Measurements from ENCODE around the gene C20orf141.
"Not testable (repeated sequence)": the region's sequence is repeated elsewhere in the genome, so short reads cannot be mapped to it uniquely, and the experiment has no call there.

The C20orf141 gene, protein sequence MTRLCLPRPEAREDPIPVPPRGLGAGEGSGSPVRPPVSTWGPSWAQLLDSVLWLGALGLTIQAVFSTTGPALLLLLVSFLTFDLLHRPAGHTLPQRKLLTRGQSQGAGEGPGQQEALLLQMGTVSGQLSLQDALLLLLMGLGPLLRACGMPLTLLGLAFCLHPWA

DNA sequence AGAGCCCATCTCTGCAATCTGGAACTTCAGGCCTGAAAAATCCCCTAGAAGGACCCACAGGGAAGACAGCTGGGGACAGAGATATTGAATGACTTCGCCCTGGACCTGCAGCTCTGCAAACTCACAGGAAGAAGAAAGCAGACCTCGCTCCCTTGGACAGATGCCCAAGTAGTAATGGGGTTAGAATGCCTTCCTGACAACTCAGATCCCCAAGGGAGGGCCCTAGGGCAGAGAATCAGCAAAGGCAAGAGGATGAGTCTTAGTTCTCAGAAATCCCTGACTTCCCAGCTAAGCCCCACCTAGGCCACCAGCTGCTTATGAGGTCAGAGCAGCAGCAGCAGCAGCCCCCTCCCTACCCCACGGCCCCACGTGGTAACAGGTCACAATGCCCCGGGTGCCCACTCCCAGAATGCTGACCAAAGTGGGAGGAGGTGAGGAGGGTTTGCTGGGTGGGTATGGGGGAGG is at the start of gene C20orf141:
Gene C20orf141, plus strand, starts transcription at position 401 of the 465 bp plus-strand sequence. CDS start 198 bp downstream, outside the sequence.
- Histone ChIP-seq H4K20me1 (ENCODE audit: insufficient read depth, low read length) (peaks cover 49% of the 10 kb centered on the region), H3K79me2 (ENCODE audit: insufficient read depth, low read length) (no peaks in the 10 kb centered on the region), H3K9me3 (ENCODE audit: insufficient read depth, low read length, severe bottlenecking) (peaks cover 4% of the 10 kb centered on the region), H3K27ac (ENCODE audit: low read length) (no peak within 1 kb of the TSS), H3K27me3 (ENCODE audit: insufficient read depth, low read length, poor library complexity) (peaks cover 25% of the 10 kb centered on the region), H3K9ac (ENCODE audit: low read depth, low read length) (no peak within 1 kb of the TSS), H3K4me3 (ENCODE audit: low read depth in 1 of 2, low read length in 2 of 2) (no peak within 1 kb of the TSS), H3K4me1 (ENCODE audit: insufficient read depth, low read length) (no peaks in the 10 kb centered on the region), H3K4me2 (ENCODE audit: insufficient read depth, low read length) (no peak within 1 kb of the TSS), H2AFZ (ENCODE audit: low read depth, low read length) (no peak within 1 kb of the TSS), H3K36me3 (ENCODE audit: insufficient read depth, low read length) (no peaks in the 10 kb centered on the region)
- DNase-seq (no peak), ATAC-seq (ENCODE audit: insufficient read depth, low read depth) (peak; percentile 40)
- TF ChIP-seq, protein P1, sequence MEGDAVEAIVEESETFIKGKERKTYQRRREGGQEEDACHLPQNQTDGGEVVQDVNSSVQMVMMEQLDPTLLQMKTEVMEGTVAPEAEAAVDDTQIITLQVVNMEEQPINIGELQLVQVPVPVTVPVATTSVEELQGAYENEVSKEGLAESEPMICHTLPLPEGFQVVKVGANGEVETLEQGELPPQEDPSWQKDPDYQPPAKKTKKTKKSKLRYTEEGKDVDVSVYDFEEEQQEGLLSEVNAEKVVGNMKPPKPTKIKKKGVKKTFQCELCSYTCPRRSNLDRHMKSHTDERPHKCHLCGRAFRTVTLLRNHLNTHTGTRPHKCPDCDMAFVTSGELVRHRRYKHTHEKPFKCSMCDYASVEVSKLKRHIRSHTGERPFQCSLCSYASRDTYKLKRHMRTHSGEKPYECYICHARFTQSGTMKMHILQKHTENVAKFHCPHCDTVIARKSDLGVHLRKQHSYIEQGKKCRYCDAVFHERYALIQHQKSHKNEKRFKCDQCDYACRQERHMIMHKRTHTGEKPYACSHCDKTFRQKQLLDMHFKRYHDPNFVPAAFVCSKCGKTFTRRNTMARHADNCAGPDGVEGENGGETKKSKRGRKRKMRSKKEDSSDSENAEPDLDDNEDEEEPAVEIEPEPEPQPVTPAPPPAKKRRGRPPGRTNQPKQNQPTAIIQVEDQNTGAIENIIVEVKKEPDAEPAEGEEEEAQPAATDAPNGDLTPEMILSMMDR (IDR thresholded peaks at IDR 0.05; ENCODE audit: borderline replicate concordance, extremely low read depth, low read length, poor library complexity, severe bottlenecking), result no peak
- TF ChIP-seq EZH2 (IDR thresholded peaks at IDR 0.05; ENCODE audit: borderline replicate concordance, low read depth, low read length, severe bottlenecking), result no peak

DNA sequence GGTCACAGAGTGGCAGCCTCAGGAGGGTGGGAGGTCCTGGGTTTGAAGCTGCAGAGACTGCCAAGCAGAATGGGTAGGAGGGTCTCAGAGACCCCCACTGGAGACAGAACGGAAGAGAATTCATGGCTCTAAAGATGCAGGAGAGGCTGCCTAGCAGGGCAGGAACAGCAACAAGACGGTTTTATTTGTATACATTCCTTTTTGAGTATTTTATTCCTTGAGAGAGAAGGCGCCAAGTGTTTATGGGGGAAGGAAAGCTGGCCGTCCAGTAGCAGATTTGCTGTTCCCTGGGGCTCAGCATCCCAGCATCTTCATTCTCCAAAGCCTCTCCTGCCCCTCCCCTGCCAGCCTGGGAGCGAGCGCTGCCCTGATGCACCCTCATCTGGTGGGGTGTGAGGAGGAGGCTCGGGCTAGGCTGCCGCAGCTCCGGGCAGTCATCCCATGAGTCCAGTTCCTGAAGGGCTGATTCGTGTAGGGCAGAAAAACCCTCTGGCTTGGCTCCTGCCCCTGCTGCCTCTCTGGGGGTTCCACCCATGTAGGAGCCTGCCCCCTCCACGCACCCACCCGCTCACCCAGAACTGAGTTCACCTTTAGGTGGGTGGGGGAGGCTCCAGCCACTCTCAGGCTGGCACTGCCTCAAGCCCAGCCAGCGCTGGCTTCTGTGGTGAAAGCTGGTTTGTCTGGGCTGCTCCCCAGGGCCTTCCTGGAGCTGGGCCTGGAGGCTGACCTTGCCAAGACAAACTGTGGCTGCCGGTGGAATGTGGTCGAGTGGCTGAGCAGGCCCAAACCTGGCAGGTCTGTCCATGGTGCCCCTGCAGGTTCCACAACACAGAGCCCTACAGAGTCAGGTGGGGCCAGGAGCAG is 46.8 kb upstream of the C20orf141 start:
- DNase-seq, result no peak
- H3K36me3 ChIP-seq (ENCODE audit: insufficient read depth, low read length), result no peaks in the 10 kb centered on the region
- H3K4me3 ChIP-seq (ENCODE audit: low read depth in 1 of 2, low read length in 2 of 2), result no peak overlapping the region
- H3K9me3 ChIP-seq (ENCODE audit: insufficient read depth, low read length, severe bottlenecking), result no peaks in the 10 kb centered on the region
- H3K4me1 ChIP-seq (ENCODE audit: insufficient read depth, low read length), result no peaks in the 10 kb centered on the region
- H2AFZ ChIP-seq (ENCODE audit: low read depth, low read length), result no peak overlapping the region
- no peak overlapping the region for H3K9ac ChIP-seq (ENCODE audit: low read depth, low read length)
- H3K27ac ChIP-seq (ENCODE audit: low read length), result no peak overlapping the region
- H3K27me3 ChIP-seq (ENCODE audit: insufficient read depth, low read length, poor library complexity), result peaks cover 35% of the 10 kb centered on the region
- H3K4me2 ChIP-seq (ENCODE audit: insufficient read depth, low read length), result no peak overlapping the region
- H3K79me2 ChIP-seq (ENCODE audit: insufficient read depth, low read length), result no peaks in the 10 kb centered on the region
- TF ChIP-seq, protein P1 (IDR thresholded peaks at IDR 0.05; ENCODE audit: borderline replicate concordance, extremely low read depth, low read length, poor library complexity, severe bottlenecking), result no peak
- TF ChIP-seq EZH2 (IDR thresholded peaks at IDR 0.05; ENCODE audit: borderline replicate concordance, low read depth, low read length, severe bottlenecking), result no peak
- no peak for ATAC-seq (ENCODE audit: insufficient read depth, low read depth)
- peaks cover 18% of the 10 kb centered on the region for H4K20me1 ChIP-seq (ENCODE audit: insufficient read depth, low read length)

DNA sequence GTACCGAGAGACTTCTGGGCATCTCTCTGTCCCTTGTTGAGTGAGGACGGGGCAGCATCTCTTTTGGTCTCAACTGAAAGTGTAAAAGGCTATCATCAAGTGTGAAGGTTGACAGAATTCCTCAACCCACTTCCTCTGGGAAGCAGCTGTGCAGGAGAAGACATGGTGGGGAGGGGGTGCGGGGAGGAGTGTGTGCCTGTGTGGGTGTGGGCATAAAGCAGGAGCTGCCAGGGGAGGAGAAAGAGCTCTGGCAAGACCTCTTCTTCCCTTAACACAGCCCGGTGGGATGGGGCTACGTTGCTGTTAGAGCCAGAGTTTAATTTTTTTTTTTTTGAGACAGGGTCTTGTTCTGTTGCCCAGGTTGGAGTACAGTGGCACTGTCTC is 46.2 kb upstream of the C20orf141 start:
- no peak overlapping the region for H2AFZ ChIP-seq (ENCODE audit: low read depth, low read length)

DNA sequence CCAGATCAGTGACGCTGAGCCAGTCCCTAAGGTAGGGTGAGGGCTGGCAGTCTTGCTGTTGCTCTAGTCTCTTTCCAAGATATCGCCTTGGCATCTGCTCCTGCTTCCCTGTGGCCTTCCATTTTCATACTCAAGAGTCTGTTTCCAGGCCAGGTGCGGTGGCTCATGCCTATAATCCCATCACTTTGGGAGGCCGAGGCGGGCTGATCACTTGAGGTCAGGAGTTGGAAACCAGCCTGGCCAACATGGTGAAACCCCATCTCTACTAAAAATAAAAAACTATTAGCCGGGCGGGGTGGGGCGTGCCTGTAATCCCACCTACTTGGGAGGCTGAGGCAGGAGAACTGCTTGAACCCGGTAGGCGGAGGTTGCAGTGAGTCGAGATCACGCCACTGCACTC is 44.7 kb upstream of the C20orf141 start:
- not testable (repeated sequence) for DNase-seq; H3K4me2 ChIP-seq (ENCODE audit: insufficient read depth, low read length); H2AFZ ChIP-seq (ENCODE audit: low read depth, low read length); H3K9me3 ChIP-seq (ENCODE audit: insufficient read depth, low read length, severe bottlenecking); H3K9ac ChIP-seq (ENCODE audit: low read depth, low read length); H3K36me3 ChIP-seq (ENCODE audit: insufficient read depth, low read length); H3K79me2 ChIP-seq (ENCODE audit: insufficient read depth, low read length); H3K4me1 ChIP-seq (ENCODE audit: insufficient read depth, low read length); H3K4me3 ChIP-seq (ENCODE audit: low read depth in 1 of 2, low read length in 2 of 2); ATAC-seq (ENCODE audit: insufficient read depth, low read depth); H3K27ac ChIP-seq (ENCODE audit: low read length)
- Histone ChIP-seq H4K20me1 (ENCODE audit: insufficient read depth, low read length) (peaks cover 18% of the 10 kb centered on the region), H3K27me3 (ENCODE audit: insufficient read depth, low read length, poor library complexity) (peaks cover 29% of the 10 kb centered on the region)

More for the DNA sequence above, 46.2 kb upstream of the C20orf141 start:
- no peak for TF ChIP-seq EZH2 (IDR thresholded peaks at IDR 0.05; ENCODE audit: borderline replicate concordance, low read depth, low read length, severe bottlenecking)
- TF ChIP-seq, protein P1 (IDR thresholded peaks at IDR 0.05; ENCODE audit: borderline replicate concordance, extremely low read depth, low read length, poor library complexity, severe bottlenecking), result no peak
- Histone ChIP-seq H3K36me3 (ENCODE audit: insufficient read depth, low read length) (no peaks in the 10 kb centered on the region), H3K79me2 (ENCODE audit: insufficient read depth, low read length) (no peaks in the 10 kb centered on the region), H4K20me1 (ENCODE audit: insufficient read depth, low read length) (peaks cover 18% of the 10 kb centered on the region), H3K9ac (ENCODE audit: low read depth, low read length) (no peak overlapping the region), H3K27me3 (ENCODE audit: insufficient read depth, low read length, poor library complexity) (peaks cover 35% of the 10 kb centered on the region), H3K4me2 (ENCODE audit: insufficient read depth, low read length) (no peak overlapping the region), H3K27ac (ENCODE audit: low read length) (no peak overlapping the region), H3K4me3 (ENCODE audit: low read depth in 1 of 2, low read length in 2 of 2) (no peak overlapping the region), H3K9me3 (ENCODE audit: insufficient read depth, low read length, severe bottlenecking) (no peaks in the 10 kb centered on the region), H3K4me1 (ENCODE audit: insufficient read depth, low read length) (no peaks in the 10 kb centered on the region)
- DNase-seq (no peak), ATAC-seq (ENCODE audit: insufficient read depth, low read depth) (no peak)
